Regular cardiac myocyte (primary cell): ENCODE data around the gene ZSCAN5B. TPM values are rescaled to one million over a fixed set of nuclear protein-coding genes. Genes with fewer than 3 reads are reported as not detected.

Experiments used
- total RNA-seq: library from RNA; depleted of rRNA; stranded (reverse); fragments of >200 nt; gene quantifications from 2 replicates; pipeline ENCODE4 v1.2.3, GENCODE V29; 2014

Gene ZSCAN5B
- total RNA-seq = under 0.01 TPM in 1 of 2 replicates, not detected in the other

GRCh38 chr19:56197646-56198045 is at the start of gene ZSCAN5B:
TSS of gene ZSCAN5B (minus strand) at chr19:56197783. CDS start at chr19:56193052, 4,731 bp downstream.

GRCh38 chr19:56201973-56202372 is 4.4 kb upstream of the ZSCAN5B start, which contains the start of gene ZSCAN5C:
TSS of gene ZSCAN5C (plus strand) at chr19:56202273. CDS start at chr19:56205914, 3,641 bp downstream.

GRCh38 chr19:56175861-56176307 is 21.7 kb downstream of the ZSCAN5B start, which contains the start of gene GALP:
TSS of gene GALP (plus strand) at chr19:56176008. CDS start at chr19:56177109, 1,101 bp downstream.

GRCh38 chr19:56140583-56141416 is 56.8 kb downstream of the ZSCAN5B start, which contains the start of gene ZNF444:
TSS of gene ZNF444 (plus strand) at chr19:56141287. CDS start at chr19:56146912, 5,625 bp downstream.

Other genes with a start within 250 kb of the ZSCAN5B start
- not detected in 2 replicates for gene NLRP8, start 250.0 kb downstream of the ZSCAN5B start, total RNA-seq
- under 0.01 TPM in 1 of 2 replicates, not detected in the other for gene NLRP5, start 211.0 kb downstream of the ZSCAN5B start, total RNA-seq
- 19.7 and 30.9 TPM in 2 replicates for gene ZNF787, start 76.5 kb downstream of the ZSCAN5B start, total RNA-seq
- 10.7 and 14.4 TPM in 2 replicates for gene ZNF444, start 56.5 kb downstream of the ZSCAN5B start, total RNA-seq
- gene GALP, start 21.8 kb downstream of the ZSCAN5B start, total RNA-seq = not detected in 2 replicates
- not detected in 2 replicates for gene ZSCAN5C, start 4.5 kb upstream of the ZSCAN5B start, total RNA-seq
- 0.19 TPM in 1 of 2 replicates, not detected in the other for gene EDDM13, start 75.0 kb upstream of the ZSCAN5B start, total RNA-seq
- gene ZSCAN5A, start 117.1 kb upstream of the ZSCAN5B start, total RNA-seq = 3.1 and 9.6 TPM in 2 replicates
- gene ZNF582, start 195.8 kb upstream of the ZSCAN5B start, total RNA-seq = 3.3 and 4.5 TPM in 2 replicates
- gene ZNF583, start 206.5 kb upstream of the ZSCAN5B start, total RNA-seq = 5.4 and 5.6 TPM in 2 replicates